CD4-positive, alpha-beta T cell treated with Interleukin-15 for 1 hour (primary cell): ENCODE results near the gene GNPTAB.
"Not testable (repeated sequence)": the region's sequence is repeated elsewhere in the genome, so short reads cannot be mapped to it uniquely, and the experiment has no call there.

ENCODE experiments used
- DNase-seq: peaks from one replicate; pipeline ENCODE4 v3.0.0-alpha.2; 2020

GNPTAB gene

GRCh38 chr12:101850199-101850598, 19.4 kb upstream of the GNPTAB start:
- no peak for DNase-seq

DNA sequence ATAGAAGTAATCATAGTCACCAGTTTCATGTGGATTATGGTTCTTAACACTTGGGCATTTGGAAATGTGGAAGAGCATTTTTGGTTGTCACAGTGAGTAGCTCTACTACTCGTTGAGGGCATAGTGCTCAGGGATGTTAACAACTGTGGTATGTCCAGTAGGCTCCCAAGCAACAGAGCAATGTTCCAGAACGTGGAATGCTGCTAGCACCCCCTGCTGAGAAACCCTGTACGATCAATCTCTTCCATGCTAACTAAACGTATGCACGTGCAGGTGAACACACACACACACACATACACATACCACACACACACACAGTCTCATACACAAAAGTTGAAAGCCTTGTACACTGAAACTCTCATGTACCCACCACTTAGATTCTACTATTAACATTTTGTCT, 16.6 kb upstream of the GNPTAB start:
- no peak for DNase-seq

GRCh38 chr12:101845137-101845711, 14.5 kb upstream of the GNPTAB start:
- DNase-seq: no peak

- DNase-seq: no peak
Measured at GRCh38 chr12:101841069-101841468, 10.3 kb upstream of the GNPTAB start.

DNA sequence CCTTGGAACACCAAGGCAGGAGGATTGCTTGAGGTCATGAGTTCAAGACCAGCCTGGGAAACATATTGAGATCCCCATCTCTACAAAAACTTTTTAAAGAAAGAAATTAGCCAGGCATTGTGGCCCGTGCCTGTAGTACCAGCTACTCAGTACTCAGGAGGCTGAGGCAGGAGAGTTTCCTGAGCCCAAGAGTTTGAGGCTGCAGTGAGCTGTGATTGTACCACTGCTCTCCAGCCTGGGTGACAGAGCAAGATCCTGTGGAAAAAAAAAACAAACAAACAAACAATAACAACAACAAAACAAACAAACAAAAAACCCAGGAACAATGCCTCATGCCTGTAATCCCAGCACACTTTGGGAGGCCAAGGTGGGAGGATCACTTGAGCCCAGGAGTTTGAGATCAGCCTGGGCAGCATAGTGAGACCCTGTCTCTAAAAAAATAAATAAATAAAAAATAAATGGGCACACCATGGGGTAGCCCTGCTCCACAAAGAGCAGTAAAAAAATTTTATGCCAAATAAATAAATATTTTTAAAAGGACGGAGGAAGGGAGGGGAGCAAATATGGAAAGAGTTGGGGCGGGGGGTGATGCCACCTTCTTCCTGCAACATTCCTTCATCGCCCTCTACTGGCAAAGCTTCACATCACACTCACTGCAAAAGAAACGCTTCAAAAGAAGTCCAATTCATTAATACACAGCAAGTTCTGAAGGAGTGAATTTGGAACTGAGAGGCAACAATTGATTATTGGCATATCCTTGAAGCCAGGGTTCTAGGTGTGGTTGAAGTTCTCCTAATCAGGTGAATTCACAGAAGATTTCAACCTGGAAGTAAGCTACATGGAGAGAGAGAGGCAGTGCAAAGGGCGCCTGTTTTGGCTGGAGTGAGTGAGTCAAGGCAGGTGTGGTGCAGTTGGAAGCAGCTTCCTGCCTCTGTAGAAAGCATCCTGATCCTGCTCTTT, 8.8 kb upstream of the GNPTAB start:
- peak; percentile 66 for DNase-seq

DNA sequence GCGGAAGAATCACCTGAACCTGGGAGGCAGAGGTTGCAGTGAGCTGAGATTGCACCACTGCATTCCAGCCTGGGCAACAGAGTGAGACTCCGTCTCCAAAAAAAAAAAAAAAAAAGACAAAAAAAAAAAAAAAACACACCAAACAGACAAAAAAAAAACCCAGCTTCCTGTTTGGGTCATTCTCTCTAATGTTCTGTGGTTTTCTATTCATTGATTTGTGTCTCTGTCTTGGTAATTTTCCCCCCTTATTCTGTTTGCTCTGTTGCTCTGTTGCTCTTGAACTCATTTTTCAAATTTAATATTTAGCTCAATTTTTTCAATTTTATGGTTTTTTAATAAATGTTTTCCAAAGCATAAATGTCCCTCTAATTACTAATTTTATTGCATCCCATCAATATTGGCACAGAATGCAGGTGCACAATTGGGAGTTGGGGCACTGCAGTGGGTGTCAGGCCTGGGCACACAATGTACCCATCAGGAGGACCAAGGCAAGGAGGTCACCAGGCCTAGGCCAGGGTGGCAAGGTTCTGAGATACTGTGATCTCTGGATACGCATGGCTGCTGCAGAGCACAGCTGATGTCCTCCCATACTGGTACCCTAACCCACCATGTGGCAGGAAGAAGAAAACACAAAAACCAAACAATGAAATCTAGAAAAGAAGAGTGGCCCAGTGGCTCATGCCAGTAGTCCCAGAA, 8.0 kb upstream of the GNPTAB start:
- DNase-seq: no peak

DNA sequence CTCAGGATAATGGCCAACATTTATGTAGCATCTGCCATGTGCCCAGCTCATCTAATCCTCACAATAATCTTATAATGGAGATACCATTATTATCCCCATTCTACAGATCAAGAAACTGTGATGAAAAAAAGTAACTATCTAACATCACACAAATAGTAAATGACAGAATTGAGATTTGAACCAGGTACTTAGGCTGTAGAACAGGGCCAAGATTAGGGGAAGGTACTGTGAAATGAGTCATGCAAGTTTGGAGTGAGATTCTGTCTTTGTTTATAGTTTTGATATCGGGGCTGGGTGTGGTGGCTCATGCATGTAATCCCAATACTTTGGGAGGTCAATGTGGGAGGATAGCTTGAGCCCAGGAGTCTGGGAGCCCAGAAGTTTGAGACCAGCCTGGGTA, 1.3 kb upstream of the GNPTAB start:
- DNase-seq: no peak

- DNase-seq: no peak
Measured at GRCh38 chr12:101829639-101830366, 956 bp downstream of the GNPTAB start.

GRCh38 chr12:101828463-101829196, 2.1 kb downstream of the GNPTAB start:
- DNase-seq: no peak

- no peak for DNase-seq
Measured at GRCh38 chr12:101826766-101827368, 3.9 kb downstream of the GNPTAB start.

DNA sequence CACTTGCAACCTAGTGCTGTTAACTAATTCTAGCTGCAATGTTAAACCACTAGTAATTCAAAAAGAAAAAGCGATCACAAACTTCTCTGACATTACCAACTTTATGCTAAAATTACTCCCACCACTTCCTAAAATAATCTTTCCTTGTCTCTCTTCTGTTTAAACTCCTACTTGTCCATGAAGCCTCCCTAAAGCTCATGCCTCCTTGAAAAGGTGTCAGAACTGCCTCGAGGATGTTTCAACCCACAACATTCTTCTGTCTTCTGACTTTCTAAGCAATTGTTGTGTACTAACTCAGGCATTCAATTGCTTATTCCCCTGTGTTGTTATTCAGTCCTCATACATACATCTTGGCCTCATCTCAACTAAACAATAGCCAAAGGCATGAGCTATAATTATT, 5.9 kb downstream of the GNPTAB start:
- no peak for DNase-seq

GRCh38 chr12:101823891-101824290, 6.9 kb downstream of the GNPTAB start:
- DNase-seq: peak; percentile 76

DNA sequence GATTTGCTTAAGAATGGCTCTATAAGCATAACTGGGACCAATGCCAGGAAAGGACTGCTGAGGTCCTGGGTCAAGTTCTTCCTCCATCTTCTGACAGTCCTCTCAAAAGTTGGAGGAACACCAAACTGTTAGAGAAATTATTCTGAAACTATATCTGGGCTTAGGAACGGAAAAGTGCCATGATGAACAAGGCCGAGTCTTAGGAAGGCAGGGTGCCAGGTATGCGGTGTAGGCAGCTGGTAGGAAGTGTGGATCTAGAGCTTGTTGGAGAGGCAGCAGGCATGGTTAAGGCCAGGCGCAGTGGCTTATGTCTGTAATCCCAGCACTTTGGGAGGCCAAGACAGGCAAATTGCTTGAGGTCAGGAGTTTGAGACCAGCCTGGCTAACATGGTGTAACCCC, 7.7 kb downstream of the GNPTAB start:
- DNase-seq: no peak

DNA sequence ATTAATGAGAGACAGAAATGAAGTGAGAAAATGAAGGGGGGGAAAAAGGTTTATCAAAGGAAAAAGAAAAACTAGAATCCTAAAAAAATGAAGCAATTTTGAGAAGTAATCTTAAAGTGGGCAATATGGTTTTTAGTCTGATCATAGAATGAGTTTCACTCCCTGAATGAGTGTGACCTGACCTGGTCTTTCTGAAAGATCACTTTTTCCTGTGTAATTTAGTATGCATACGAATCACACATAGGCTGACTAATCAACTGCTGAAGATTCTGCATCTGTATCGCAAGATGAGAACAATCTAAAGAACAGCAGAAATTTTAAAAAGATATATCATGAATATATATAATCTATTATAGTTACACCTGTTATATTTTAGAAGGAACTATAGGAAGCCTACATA, 11.3 kb downstream of the GNPTAB start:
- no peak for DNase-seq

DNA sequence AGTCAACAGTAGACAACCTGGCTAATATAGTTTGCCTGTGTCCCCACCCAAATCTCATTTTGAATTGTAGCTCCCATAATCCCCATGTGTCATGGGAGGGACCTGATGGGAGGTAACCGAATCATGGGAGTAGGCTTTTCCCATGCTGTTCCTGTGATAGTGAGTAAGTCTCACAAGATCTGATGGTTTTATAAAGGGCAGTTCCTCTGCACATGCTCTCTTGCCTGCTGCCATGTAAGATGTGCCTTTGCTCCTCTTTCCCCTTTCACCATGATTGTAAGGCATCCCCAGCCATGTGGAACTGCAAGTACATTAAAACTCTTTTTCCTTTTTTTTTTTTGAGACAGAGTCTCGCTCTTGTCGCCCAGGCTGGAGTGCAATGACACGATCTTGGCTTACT, 12.1 kb downstream of the GNPTAB start:
- not testable (repeated sequence) for DNase-seq

DNA sequence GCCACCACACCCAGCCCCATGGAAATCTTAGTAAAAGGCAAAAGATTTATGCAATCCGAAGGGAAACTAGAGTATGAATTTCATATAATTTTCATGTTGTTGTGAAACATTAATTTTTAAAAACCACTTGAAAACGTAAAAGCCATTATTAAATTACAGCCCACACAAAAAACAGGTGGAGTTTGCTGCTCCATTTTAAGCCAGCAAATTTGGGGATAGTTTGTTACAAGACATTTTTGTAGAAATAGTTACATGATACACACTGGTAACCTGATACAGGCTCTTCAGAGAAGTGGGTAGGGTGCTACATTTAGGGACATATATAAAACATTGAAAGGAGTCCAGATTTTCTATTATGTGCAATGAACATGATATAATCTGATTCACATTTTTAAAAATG, 17.6 kb downstream of the GNPTAB start:
- no peak for DNase-seq

GRCh38 chr12:101812716-101813115, 18.0 kb downstream of the GNPTAB start:
- DNase-seq: not testable (repeated sequence)

- not testable (repeated sequence) for DNase-seq
Measured at GRCh38 chr12:101811342-101811741, 19.4 kb downstream of the GNPTAB start.

DNA sequence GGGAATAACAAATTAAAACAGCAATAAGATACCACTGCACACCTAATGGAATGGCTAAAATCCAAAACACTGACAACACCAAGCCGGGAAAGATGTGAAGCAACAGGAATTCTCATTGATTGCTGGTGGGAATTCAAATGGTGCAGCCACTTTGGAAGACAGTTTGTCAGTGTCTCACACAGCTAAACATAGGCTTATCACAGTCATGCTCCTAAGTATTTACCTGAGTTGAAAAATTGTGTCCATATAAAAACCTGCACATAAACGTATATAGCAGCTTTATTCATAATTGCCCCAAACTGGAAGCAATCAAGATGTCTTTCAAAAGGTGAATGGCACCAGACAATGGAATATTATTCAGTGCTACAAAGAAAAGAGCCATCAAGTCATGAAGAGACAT, 21.6 kb downstream of the GNPTAB start:
- DNase-seq: no peak

DNA sequence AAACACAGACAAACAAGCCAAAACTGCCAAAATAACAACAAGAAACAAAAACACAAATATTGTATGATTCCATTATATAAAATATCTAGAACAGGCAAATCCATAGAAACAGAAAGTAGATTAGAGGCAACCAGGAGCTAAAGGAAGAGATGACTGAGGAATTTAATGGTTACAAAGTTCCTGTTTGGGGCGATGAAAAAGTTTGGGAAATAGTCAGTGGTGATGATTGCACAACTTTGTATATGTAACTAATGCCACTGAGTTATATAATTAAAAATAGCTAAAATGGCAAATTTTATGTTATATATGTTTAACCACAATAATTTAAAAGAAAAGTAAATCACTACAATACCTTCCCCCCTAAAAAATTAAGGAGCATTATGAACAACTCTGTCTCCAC, 24.5 kb downstream of the GNPTAB start:
- DNase-seq: no peak

DNA sequence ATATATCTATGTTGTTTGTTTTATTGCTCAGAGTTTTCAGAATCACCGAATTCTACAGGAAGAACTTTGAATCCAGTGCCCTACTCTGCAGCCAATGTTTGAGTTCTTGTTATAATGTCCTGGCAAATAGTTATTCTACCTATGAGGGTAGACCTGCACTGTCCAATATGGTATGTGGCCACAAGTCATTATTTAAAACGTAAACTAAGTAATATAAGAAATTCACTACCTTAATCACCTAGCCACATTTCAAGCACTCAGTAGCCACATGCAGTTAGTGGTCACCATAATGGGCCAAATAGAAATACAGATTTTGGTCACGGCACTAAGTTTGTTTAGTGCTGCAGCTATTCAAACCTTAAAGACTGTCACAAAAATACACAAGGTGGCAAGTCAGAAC, 26.4 kb downstream of the GNPTAB start:
- DNase-seq: no peak

DNA sequence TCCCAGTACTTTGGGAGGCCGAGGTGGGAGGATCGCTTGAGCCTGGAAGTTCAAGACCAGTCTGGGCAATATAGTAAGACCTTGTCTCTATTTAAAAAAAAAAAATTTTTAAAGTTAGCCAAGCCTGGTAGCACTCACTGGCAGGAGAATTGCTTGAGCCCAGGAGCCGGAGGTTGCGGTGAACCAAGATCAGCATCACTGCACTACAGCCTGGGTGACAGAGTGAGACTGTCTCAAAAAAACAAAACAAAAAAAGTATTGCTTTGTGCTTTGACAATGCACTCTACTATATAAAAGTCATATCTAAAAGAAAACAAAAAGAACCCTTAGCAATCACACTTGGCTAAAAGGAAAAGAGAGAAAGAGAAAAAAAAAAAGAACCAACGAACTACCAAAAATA, 26.8 kb downstream of the GNPTAB start:
- no peak for DNase-seq
